Right cardiac atrium (tissue), 5 donors: ENCODE data around the gene PDE6A. TPM values are rescaled to one million over a fixed set of nuclear protein-coding genes. Genes with fewer than 3 reads are reported as not detected.
A peak's percentile ranks its signal among the peaks of the same experiment; 100 is the strongest.

Source experiments
- ATAC-seq, 2 donors: fragments of 200-7000 bp; cut with Tn5 transposase; one replicate each; pipeline versions ENCODE4 v1.8.0 to v1.9.1; 2020; ENCODE audit warnings: moderate library complexity in 2 of 2, mild to moderate bottlenecking in 1 of 2
- DNase-seq, 3 donors: peaks; one replicate each; pipeline ENCODE4 v3.0.0-alpha.2; 2020
- H3K27ac ChIP-seq: one replicate; pipeline ENCODE4 v1.5.1; 2013; ENCODE audit warnings: mild to moderate bottlenecking, low read length, control low read depth, moderate library complexity
- H3K27me3 ChIP-seq: one replicate; pipeline ENCODE4 v1.6.1; 2013; ENCODE audit not compliant: control insufficient read depth, insufficient read depth
- H3K4me1 ChIP-seq: one replicate; pipeline ENCODE4 v1.6.1; 2013; ENCODE audit warnings: low read length; ENCODE audit not compliant: control insufficient read depth, insufficient read depth
- H3K4me3 ChIP-seq: one replicate; pipeline ENCODE4 v1.5.1; 2013; ENCODE audit warnings: low read length, control low read depth
- H3K9me3 ChIP-seq: one replicate; pipeline ENCODE4 v1.6.1; 2013; ENCODE audit warnings: low read length; ENCODE audit not compliant: control insufficient read depth
- WGBS: extraction: QIAGEN DNeasy Blood & Tissue Kit; methylation state at CpG from one replicate; pipeline ENCODE4 v1.1.7; 2013; 5-methylcytosine and 5-hydroxymethylcytosine counted together
- intact Hi-C, 4 donors: fragments of 100-400 bp; cut with DNase I; formaldehyde crosslinking; loops; one replicate each; pipeline versions ENCODE4 v1.11.0 to v1.14.0; 2022 to 2023
- polyA plus RNA-seq: library from polyadenylated mRNA; stranded (reverse); fragments of 200-250 nt; gene quantifications from one replicate; pipeline ENCODE4 v1.2.3, GENCODE V29; 2013
- total RNA-seq, 4 donors: library from RNA; stranded (reverse); fragmentation: NEBNext Ultra II Directional; extraction: Animal tissue kit (Norgen Biotek cat#: 25700); gene quantifications; one replicate each; pipeline ENCODE4 v1.2.1, GENCODE V29; 2021
- donor health status: healthy with polysubstance abuse.
- donor health status: DM: no; HTN: yes; CAD: no.
- donor health status: DM: no; HTN: no; CAD: no.
- donor health status: DM: no; HTN: yes; CAD: no; lungs with severe emphysema.
- donor health status: DM: yes; HTN: yes; CAD: no.

Gene PDE6A
- total and polyA plus RNA-seq, 5 donors: 0.06 to 0.11 (median 0.07) TPM; not detected in 2

GRCh38 chr5:149845601-149846000 lies 99.0 kb downstream of the PDE6A start:
- no peak for DNase-seq
- H3K9me3 ChIP-seq: no peaks in the 10 kb centered on the region
- no peak for ATAC-seq
- intact Hi-C loops: no loop called here
- 95% methylated on average over 15 of the region's 15 CpGs for WGBS
- H3K27ac ChIP-seq: no peak overlapping the region
- no peaks in the 10 kb centered on the region for H3K27me3 ChIP-seq
- no peak overlapping the region for H3K4me3 ChIP-seq
- no peaks in the 10 kb centered on the region for H3K4me1 ChIP-seq

GRCh38 chr5:149841851-149842793 lies 102.5 kb downstream of the PDE6A start:
- Histone ChIP-seq H3K4me3 (no peak overlapping the region), H3K27ac (no peak overlapping the region), H3K4me1 (no peaks in the 10 kb centered on the region), H3K9me3 (no peaks in the 10 kb centered on the region), H3K27me3 (no peaks in the 10 kb centered on the region)
- no peak for ATAC-seq
- no peak for DNase-seq
- 78% methylated on average over 14 of the region's 14 CpGs for WGBS
- intact Hi-C loops: no loop called here

DNA sequence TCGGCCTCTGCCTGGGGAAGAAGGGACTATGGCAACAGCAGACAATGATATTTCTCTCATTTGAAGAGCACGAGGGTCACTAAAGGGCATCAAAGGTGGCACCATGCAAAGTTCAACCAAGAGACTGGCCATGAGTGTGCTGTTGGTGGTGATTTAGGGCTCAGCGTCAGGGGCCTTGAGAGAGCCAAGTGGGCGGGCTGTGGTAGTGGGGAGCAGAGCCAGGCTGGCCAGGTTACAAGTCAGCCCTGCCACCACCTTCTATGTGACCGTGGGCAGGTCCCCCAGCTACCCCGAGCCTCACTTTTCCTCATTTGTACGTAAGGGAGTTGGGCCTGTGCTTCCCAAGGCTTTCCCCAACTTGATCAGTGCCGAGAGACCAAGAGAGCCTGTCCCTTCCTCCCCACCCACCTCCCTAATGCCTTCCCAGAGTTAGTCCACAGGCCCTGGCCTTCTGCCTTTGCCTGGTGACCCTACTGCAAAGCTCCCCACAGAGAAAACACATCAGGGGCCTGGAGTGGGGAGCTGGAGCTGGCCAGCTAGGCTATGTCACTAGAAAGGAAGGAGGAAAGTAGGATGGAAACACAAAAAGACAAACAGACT lies 104.3 kb downstream of the PDE6A start:
- Histone ChIP-seq H3K4me1 (no peaks in the 10 kb centered on the region), H3K9me3 (no peaks in the 10 kb centered on the region), H3K4me3 (no peak overlapping the region), H3K27me3 (no peaks in the 10 kb centered on the region), H3K27ac (no peak overlapping the region)
- intact Hi-C loops: no loop called here
- 84% methylated on average over 8 of the region's 8 CpGs for WGBS
- ATAC-seq: no peak
- no peak for DNase-seq

- peak; percentile 26 to 51 for ATAC-seq
- 38% methylated on average over 16 of the region's 16 CpGs for WGBS
- DNase-seq: no peak
- Histone ChIP-seq H3K4me1 (no peaks in the 10 kb centered on the region), H3K27ac (no peak overlapping the region), H3K27me3 (no peaks in the 10 kb centered on the region), H3K9me3 (no peaks in the 10 kb centered on the region), H3K4me3 (no peak overlapping the region)
- intact Hi-C loops: loop anchor here (5.0 to 10.0 kb wide), 4 partner anchors 125 to 153 kb away; partner anchors contain the start of gene SLC26A2 (in 1 of the 4)
These were observed 104.8 kb downstream of the PDE6A start for GRCh38 chr5:149839761-149840160.

GRCh38 chr5:149838881-149839739 lies 105.5 kb downstream of the PDE6A start:
- DNase-seq (no peak), ATAC-seq (no peak)
- H3K27me3 ChIP-seq: no peaks in the 10 kb centered on the region
- no peak overlapping the region for H3K4me3 ChIP-seq
- no peaks in the 10 kb centered on the region for H3K9me3 ChIP-seq
- intact Hi-C loops: loop anchor here (5.0 to 10.0 kb wide), 4 partner anchors 126 to 153 kb away; partner anchors contain the start of gene SLC26A2 (in 1 of the 4)
- no peaks in the 10 kb centered on the region for H3K4me1 ChIP-seq
- H3K27ac ChIP-seq: no peak overlapping the region
- WGBS: 96% methylated on average over 6 of the region's 6 CpGs

DNA sequence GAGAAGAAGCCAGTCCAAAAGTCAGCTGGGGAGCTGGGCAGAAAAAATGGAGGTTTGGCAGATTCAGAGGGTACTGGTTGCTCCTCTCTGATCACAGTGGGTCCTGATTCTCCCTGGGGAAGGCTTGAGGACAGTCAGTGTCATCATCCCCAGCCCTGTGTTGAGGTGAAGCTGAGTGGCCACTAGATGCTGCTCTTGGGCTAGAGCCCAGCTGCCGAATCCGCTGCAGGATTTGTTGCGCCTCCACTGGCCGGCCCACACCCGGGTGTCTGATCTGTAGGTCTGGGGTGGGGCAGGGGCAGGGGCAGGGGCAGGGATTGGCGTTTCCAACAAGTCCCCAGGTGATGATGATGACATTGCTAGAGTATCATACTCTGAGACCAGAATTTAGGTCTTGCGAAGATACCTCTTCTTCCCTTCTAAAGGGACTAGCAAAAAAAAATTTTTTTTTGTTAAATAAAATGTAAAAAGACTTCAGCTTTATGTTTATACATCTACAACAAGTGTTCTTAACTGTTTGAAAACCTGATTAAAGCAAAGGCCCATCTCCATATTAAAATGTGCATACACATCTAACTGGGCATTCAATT lies 106.8 kb downstream of the PDE6A start:
- WGBS: 29% methylated on average over 7 of the region's 7 CpGs
- intact Hi-C loops: loop anchor here (5.0 to 10.0 kb wide), 4 partner anchors 127 to 155 kb away; partner anchors contain the start of gene SLC26A2 (in 1 of the 4)
- Histone ChIP-seq H3K27ac (no peak overlapping the region), H3K4me1 (no peaks in the 10 kb centered on the region), H3K4me3 (no peak overlapping the region), H3K27me3 (no peaks in the 10 kb centered on the region), H3K9me3 (no peaks in the 10 kb centered on the region)
- ATAC-seq (peak; percentile 44 to 63), DNase-seq (peak; percentile 48 to 71 (median 70))

- DNase-seq: no peak
- no peak overlapping the region for H3K4me3 ChIP-seq
- no peaks in the 10 kb centered on the region for H3K9me3 ChIP-seq
- ATAC-seq: no peak
- no peak overlapping the region for H3K27ac ChIP-seq
- intact Hi-C loops: loop anchor here (5.0 to 10.0 kb wide), 4 partner anchors 128 to 156 kb away; partner anchors contain the start of gene SLC26A2 (in 1 of the 4)
- no peaks in the 10 kb centered on the region for H3K4me1 ChIP-seq
- H3K27me3 ChIP-seq: no peaks in the 10 kb centered on the region
- 81% methylated on average over 18 of the region's 18 CpGs for WGBS
These were observed 108.0 kb downstream of the PDE6A start for GRCh38 chr5:149836451-149837139.

DNA sequence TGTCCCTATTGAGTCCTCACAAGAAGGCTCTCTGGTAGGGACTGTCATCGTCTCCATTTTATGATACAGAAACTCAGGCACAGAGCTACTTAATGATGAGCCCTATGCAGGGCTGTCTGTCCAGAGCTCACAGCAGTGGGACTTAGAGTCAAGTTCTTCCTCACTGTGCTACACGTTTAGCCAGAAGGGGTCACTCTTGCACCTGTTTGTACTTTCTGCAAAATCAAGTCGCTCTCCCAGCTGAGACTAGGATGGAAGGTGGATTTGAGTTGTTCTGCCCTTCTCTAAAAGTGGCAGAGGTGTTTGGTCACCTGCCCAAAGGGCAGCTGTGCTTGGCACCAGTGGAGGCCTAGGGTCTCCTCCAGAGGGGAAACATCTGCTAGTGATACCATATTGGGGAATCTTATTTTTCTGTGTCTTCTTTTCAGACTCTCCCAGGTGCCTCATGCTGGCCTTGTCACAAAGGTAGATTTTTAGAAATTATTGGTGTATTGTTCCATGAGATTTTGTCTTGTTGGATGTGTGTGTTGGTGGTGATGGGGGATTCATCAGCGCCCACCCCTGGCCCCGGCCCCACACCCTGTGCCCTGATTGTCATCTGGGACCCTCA lies 110.2 kb downstream of the PDE6A start:
- Histone ChIP-seq H3K4me1 (no peaks in the 10 kb centered on the region), H3K27me3 (no peaks in the 10 kb centered on the region), H3K4me3 (no peak overlapping the region), H3K27ac (no peak overlapping the region), H3K9me3 (no peaks in the 10 kb centered on the region)
- intact Hi-C loops: loop anchor here in 3 of 4 donors (5.0 to 10.0 kb wide), 4 partner anchors 130 to 197 kb away; partner anchors contain the start of gene SLC26A2 (in 1 of the 3)
- WGBS: 49% methylated on average over 5 of the region's 5 CpGs
- ATAC-seq: peak; percentile 53 to 54
- DNase-seq: no peak

- WGBS: 88% methylated on average over 30 of the region's 30 CpGs
- no peaks in the 10 kb centered on the region for H3K9me3 ChIP-seq
- H3K4me1 ChIP-seq: no peaks in the 10 kb centered on the region
- DNase-seq (no peak), ATAC-seq (no peak)
- H3K27me3 ChIP-seq: no peaks in the 10 kb centered on the region
- intact Hi-C loops: loop anchor here in 3 of 4 donors (2.0 to 10.0 kb wide), 5 partner anchors 132 to 196 kb away; partner anchors contain the start of gene SLC26A2 (in 1 of the 3)
- H3K27ac ChIP-seq: no peak overlapping the region
- no peak overlapping the region for H3K4me3 ChIP-seq
These were observed 111.3 kb downstream of the PDE6A start for GRCh38 chr5:149833116-149833827.
